RWPE2 (cell line): Measurements from ENCODE around the gene SLCO3A1.

ENCODE experiments used
- ATAC-seq: fragments of 200-7000 bp; cut with Tn5 transposase; 3 replicates; pipeline ENCODE4 v1.9.1; 2021; ENCODE audit warnings: low read depth
- DNase-seq: peaks from one replicate; pipeline ENCODE4 v3.0.0-alpha.2; 2020; ENCODE audit warnings: low spot score
- H3K27ac ChIP-seq: fragments of 450-650 bp; 2 replicates; pipeline ENCODE4 v1.5.1; 2017; ENCODE audit warnings: mild to moderate bottlenecking; ENCODE audit not compliant: poor library complexity, severe bottlenecking
- H3K27me3 ChIP-seq: fragments of 250-450 bp; sonication (Bioruptor Pico); 2 replicates; pipeline ENCODE4 v1.5.1; 2021; ENCODE audit warnings: mild to moderate bottlenecking, moderate library complexity; ENCODE audit not compliant: insufficient read depth, poor library complexity, severe bottlenecking
- H3K36me3 ChIP-seq: fragments of 250-450 bp; sonication (Bioruptor Pico); 2 replicates; pipeline ENCODE4 v1.5.1; 2020; ENCODE audit warnings: low read depth, mild to moderate bottlenecking, moderate library complexity
- H3K4me1 ChIP-seq: fragments of 250-450 bp; sonication (Bioruptor Pico); 2 replicates; pipeline ENCODE4 v1.5.1; 2021; ENCODE audit warnings: mild to moderate bottlenecking, moderate library complexity; ENCODE audit not compliant: insufficient read depth, poor library complexity, severe bottlenecking
- H3K4me3 ChIP-seq: fragments of 250-450 bp; sonication (Bioruptor Pico); 2 replicates; pipeline ENCODE4 v1.5.1; 2021; ENCODE audit warnings: mild to moderate bottlenecking, moderate library complexity; ENCODE audit not compliant: severe bottlenecking
- H3K9me3 ChIP-seq: fragments of 250-450 bp; sonication (Bioruptor Pico); 2 replicates; pipeline ENCODE4 v1.5.1; 2021; ENCODE audit warnings: mild to moderate bottlenecking, moderate library complexity; ENCODE audit not compliant: severe bottlenecking
- TF ChIP-seq, protein P1 (sequence below): fragments of 450-650 bp; IDR thresholded peaks from one replicate; pipeline ENCODE4 v1.5.1; 2017; ENCODE audit warnings: mild to moderate bottlenecking, moderate library complexity; ENCODE audit not compliant: poor library complexity, severe bottlenecking

SLCO3A1 gene

DNA sequence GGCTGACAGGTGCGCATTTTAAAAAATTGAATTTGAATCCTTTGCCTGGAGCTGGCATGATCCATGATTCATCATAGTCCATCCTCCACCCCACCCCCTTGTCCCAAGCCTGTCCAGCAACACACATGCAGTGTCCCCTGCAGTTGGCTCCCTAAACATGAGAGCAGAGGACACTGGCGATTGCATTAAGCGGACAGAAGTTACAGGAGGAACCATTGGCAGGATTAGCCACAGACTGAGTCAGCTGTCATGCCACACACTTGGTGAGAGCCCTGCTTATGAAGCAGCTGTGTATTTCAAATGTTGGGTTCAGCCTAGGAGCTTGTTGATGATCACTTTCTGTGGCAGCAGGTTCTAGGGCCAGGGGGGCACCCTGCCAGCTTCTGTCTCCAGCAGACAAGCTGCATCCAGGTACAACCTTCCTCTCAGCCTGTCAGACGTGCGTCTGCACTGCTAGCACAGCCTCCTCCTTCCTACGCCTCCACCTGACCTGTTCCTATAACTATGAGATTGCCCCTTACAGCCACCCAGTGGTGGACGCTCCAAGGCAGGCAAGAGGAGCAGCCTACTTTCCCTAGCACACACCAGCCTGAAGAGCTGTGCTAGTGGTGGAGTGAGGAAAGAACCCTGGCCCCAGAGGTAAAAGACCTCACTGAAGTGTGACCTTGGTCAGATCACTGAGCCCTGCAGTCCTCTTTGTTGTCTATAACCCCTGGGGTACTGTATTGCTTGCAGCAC is 121.9 kb downstream of the SLCO3A1 start:
- Histone ChIP-seq H3K4me1 (peaks cover 22% of the 10 kb centered on the region), H3K27ac (no peak overlapping the region), H3K36me3 (no peaks in the 10 kb centered on the region), H3K27me3 (no peaks in the 10 kb centered on the region), H3K9me3 (no peaks in the 10 kb centered on the region), H3K4me3 (no peak overlapping the region)
- DNase-seq (no peak), ATAC-seq (peak; percentile 22; the same call in 1 of the 3 replicates)
- TF ChIP-seq, protein P1, sequence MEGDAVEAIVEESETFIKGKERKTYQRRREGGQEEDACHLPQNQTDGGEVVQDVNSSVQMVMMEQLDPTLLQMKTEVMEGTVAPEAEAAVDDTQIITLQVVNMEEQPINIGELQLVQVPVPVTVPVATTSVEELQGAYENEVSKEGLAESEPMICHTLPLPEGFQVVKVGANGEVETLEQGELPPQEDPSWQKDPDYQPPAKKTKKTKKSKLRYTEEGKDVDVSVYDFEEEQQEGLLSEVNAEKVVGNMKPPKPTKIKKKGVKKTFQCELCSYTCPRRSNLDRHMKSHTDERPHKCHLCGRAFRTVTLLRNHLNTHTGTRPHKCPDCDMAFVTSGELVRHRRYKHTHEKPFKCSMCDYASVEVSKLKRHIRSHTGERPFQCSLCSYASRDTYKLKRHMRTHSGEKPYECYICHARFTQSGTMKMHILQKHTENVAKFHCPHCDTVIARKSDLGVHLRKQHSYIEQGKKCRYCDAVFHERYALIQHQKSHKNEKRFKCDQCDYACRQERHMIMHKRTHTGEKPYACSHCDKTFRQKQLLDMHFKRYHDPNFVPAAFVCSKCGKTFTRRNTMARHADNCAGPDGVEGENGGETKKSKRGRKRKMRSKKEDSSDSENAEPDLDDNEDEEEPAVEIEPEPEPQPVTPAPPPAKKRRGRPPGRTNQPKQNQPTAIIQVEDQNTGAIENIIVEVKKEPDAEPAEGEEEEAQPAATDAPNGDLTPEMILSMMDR: peak; percentile 18

DNA sequence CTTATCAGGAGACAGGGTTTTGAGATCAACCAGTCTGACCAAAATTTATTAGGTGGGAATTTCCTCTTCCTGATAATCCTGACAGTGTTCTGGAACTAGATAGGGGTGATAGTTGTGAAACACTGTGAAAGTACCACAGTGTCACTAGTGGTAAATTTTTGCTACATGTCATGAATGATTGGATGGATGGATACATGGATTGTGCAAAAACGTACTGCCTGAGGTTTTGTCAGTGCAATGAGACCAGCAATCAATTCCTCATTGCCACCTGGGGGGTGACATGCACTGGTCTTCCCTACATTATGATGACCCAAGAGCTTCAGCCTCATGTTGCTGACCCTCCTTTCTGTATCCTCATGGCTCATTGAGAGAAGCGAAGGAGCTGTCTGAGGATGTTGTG is 123.5 kb downstream of the SLCO3A1 start:
- ATAC-seq (no peak), DNase-seq (no peak)
- H3K4me1 ChIP-seq: peaks cover 22% of the 10 kb centered on the region
- H3K27ac ChIP-seq: no peak overlapping the region
- no peaks in the 10 kb centered on the region for H3K27me3 ChIP-seq
- H3K4me3 ChIP-seq: no peak overlapping the region
- TF ChIP-seq, protein P1: no peak
- H3K9me3 ChIP-seq: no peaks in the 10 kb centered on the region
- H3K36me3 ChIP-seq: no peaks in the 10 kb centered on the region

DNA sequence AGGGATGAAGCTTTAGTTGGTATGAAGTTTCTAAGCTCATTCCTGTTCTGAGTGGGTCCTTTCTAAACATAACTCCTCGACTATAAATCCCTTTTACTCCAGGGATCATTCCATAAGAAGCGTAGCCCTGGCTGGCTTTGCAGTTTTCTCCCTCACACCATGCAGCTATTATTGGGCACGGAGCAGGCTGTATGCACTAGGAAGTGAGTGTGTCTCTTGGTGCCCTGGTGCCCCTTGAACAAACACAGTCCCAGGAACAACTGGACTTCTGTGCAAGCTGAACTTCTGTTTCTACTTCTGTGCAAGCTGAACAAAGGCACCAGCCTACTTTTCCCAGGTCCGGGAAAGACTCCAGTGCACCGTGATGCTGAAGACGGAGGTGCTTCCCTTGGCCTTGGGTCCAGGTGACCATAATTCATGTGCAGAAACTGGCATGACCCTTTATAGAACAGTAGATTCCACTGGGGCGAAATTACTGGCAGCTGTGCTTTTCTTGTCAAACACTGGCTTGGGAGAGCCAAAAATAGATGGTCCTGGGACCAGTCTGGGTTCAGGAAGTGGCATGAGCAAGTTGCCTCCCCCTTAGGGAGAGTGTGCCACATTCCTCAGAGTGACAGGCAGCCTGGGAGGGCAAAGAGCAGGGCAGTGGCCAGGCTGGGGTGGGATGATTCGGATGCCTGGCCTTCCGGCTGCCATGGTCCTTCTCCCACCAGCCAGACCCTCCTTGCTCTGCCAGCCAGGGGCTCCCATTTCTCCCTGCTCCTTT is 127.2 kb downstream of the SLCO3A1 start:
- ATAC-seq (no peak), DNase-seq (no peak)
- H3K4me1 ChIP-seq: no peaks in the 10 kb centered on the region
- no peak overlapping the region for H3K4me3 ChIP-seq
- no peak overlapping the region for H3K27ac ChIP-seq
- no peaks in the 10 kb centered on the region for H3K36me3 ChIP-seq
- no peaks in the 10 kb centered on the region for H3K9me3 ChIP-seq
- TF ChIP-seq, protein P1: no peak
- no peaks in the 10 kb centered on the region for H3K27me3 ChIP-seq

DNA sequence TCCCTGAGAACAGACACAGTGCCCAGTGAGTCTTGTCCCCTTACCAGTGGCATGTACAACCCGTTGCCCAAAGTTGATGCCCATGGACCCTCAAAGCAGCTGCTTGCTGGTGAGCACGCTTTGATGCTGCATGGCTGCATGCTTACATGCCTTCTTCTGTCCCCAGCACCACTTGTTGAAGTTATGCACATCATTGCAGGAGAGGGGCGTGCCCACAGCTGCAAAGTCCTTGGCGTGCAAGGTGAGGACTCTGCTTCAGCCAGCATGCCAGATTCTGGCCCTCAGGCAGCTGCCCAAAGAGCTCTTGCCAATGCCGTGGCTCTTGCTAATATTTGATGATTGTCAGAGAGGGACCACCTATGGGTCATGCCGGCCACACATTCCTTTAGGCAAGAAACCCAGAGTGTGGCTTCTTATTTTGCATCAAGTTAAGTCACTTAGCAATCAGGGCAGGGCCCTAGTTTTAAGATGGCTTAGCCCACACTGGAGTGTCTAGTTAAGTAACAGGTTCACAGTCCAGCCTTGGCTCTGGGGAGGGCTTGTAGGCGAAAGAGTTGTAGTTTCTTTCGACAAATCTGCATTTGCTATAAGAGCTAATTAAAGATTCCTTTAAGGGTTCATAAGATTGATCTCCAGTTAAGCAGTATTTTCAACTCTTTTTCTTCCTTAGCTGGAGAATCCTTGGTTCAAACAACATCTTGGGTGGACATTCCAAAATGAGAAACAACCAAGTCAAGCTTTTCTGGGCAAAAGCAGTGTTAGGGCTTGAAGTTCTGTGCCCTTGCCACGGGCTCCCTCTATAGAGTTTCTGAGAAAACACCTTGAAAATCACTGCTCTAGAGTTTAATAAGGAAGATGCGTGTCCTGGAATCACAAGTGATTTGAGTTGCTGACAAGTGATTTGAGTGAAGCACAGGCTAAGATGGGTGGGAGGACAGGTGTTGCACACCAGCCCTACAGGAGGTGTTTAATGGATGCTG is 128.6 kb downstream of the SLCO3A1 start:
- no peaks in the 10 kb centered on the region for H3K36me3 ChIP-seq

More for the DNA sequence above, 128.6 kb downstream of the SLCO3A1 start:
- Histone ChIP-seq H3K27ac (no peak overlapping the region), H3K27me3 (no peaks in the 10 kb centered on the region), H3K4me3 (no peak overlapping the region), H3K4me1 (no peaks in the 10 kb centered on the region), H3K9me3 (no peaks in the 10 kb centered on the region)
- DNase-seq: no peak
- peak; percentile 53 for ATAC-seq
- TF ChIP-seq, protein P1: peak; percentile 65
